ENCODE data around the gene NOC4L. TPM values are rescaled to one million over a fixed set of nuclear protein-coding genes. Genes with fewer than 3 reads are reported as not detected.

Gene NOC4L
- total and polyA plus RNA-seq, 2 of the 4 experiments (the other 2 are of a cell fraction) = 5.2 to 13.4 TPM

- H3K18ac ChIP-seq (ENCODE audit: low read depth, low read length) = no peak overlapping the region
- no peak overlapping the region for H3K4ac ChIP-seq (ENCODE audit: low read depth, low read length)
- CTCF ChIA-PET = no interaction called here
- H3K9ac ChIP-seq (ENCODE audit: low read depth, low read length) = no peak overlapping the region
- H3K27ac ChIP-seq (ENCODE audit: insufficient read depth, low read length) = no peak overlapping the region
- ATAC-seq (ENCODE audit: low read depth) (no peak), DNase-seq (no peak)
- in situ Hi-C loops (cut with MboI; ENCODE audit: low sequenced_read_pairs) (no loop called here), intact Hi-C loops (cut with micrococcal nuclease) (no loop called here), dilution Hi-C loops (cut with HindIII; ENCODE audit: low sequenced_read_pairs, unreplicated experiment) (no loop called here)
- H3K9me3 ChIP-seq (ENCODE audit: control insufficient read depth, insufficient read depth, low read length) = peaks cover 2% of the 10 kb centered on the region; the same call in 1 of the 2 replicates
- no peaks in the 10 kb centered on the region for H3K4me1 ChIP-seq (ENCODE audit: control insufficient read depth, insufficient read depth, low read length)
- no peak overlapping the region for H3K56ac ChIP-seq (ENCODE audit: extremely low read depth, insufficient read depth, low read length)
- WGBS, 2 experiments (ENCODE audit: extremely low coverage in 2 of 2, insufficient read length in 1 of 2) = no CpG with 5 or more reads among the region's 14 CpGs
- no peak overlapping the region for H3K14ac ChIP-seq (replicated peaks; ENCODE audit: low read depth, low read length)
- no peak overlapping the region for H2AK5ac ChIP-seq (ENCODE audit: low read depth, low read length)
- TF ChIP-seq ELK1 (IDR thresholded peaks at IDR 0.05; ENCODE audit: borderline replicate concordance, low read depth, low read length) (no peak), RFX5 (IDR thresholded peaks at IDR 0.05; ENCODE audit: low read depth, low read length) (no peak), CEBPB (IDR thresholded peaks at IDR 0.05; ENCODE audit: low read depth, low read length) (no peak), POLR2A (IDR thresholded peaks at IDR 0.05; ENCODE audit: low read depth, low read length) (no peak), FOS (IDR thresholded peaks at IDR 0.05; ENCODE audit: low read depth, low read length) (no peak), CHD1 (IDR thresholded peaks at IDR 0.05; ENCODE audit: low read depth, low read length) (no peak), RCOR1 (IDR thresholded peaks at IDR 0.05; ENCODE audit: insufficient replicate concordance, low read length) (no peak), USF2 (IDR thresholded peaks at IDR 0.05; ENCODE audit: low read depth, low read length) (no peak), MXI1 (IDR thresholded peaks at IDR 0.05; ENCODE audit: borderline replicate concordance, low read depth, low read length) (no peak), SMC3 (IDR thresholded peaks at IDR 0.05; ENCODE audit: low read depth, low read length) (no peak)
- no peaks in the 10 kb centered on the region for H4K20me1 ChIP-seq (ENCODE audit: insufficient read depth, low read length)
- no peak overlapping the region for H2AK9ac ChIP-seq (replicated peaks; ENCODE audit: low read depth, low read length, poor library complexity)
- H3K79me1 ChIP-seq (ENCODE audit: low read depth in 1 of 2, low read length in 2 of 2) = no peaks in the 10 kb centered on the region
- no peak overlapping the region for H3K23ac ChIP-seq (ENCODE audit: low read depth, low read length)
- H3K9me1 ChIP-seq (ENCODE audit: insufficient read depth, low read length) = no peaks in the 10 kb centered on the region
- peaks cover 16% of the 10 kb centered on the region for H3K36me3 ChIP-seq (ENCODE audit: control insufficient read depth, insufficient read depth, low read length)
- BruUV-seq (replicated peaks) = no TSS peak
- no peak overlapping the region for H2BK120ac ChIP-seq (ENCODE audit: low read depth, low read length)
- no peak overlapping the region for H2AFZ ChIP-seq (replicated peaks; ENCODE audit: low read length, poor library complexity)
- H3K27me3 ChIP-seq (ENCODE audit: control insufficient read depth, insufficient read depth, low read length) = no peaks in the 10 kb centered on the region
- H3K4me3 ChIP-seq (ENCODE audit: insufficient read depth, low read depth, low read length) = no peak overlapping the region
- POLR2A ChIA-PET (ENCODE audit: unreplicated experiment) = no interaction called here
- no peak overlapping the region for H2BK20ac ChIP-seq (ENCODE audit: low read depth, low read length)
- H4K91ac ChIP-seq (ENCODE audit: insufficient read depth, low read depth, low read length) = no peak overlapping the region
- H3K4me2 ChIP-seq (ENCODE audit: low read depth, low read length) = no peak overlapping the region
- no peak overlapping the region for H2BK15ac ChIP-seq (ENCODE audit: low read depth, low read length)
- H4K8ac ChIP-seq (ENCODE audit: low read depth in 2 of 2, low read length in 2 of 2) = no peak overlapping the region
- H4K5ac ChIP-seq (ENCODE audit: low read depth, low read length) = no peak overlapping the region
- no peak overlapping the region for H2BK5ac ChIP-seq (ENCODE audit: low read depth, low read length, poor library complexity, severe bottlenecking)
Measured at GRCh38 chr12:132131229-132131628, 13.0 kb upstream of the NOC4L start.
